ENCODE measurements around the gene PPIA. TPM values are rescaled to one million over a fixed set of nuclear protein-coding genes. Genes with fewer than 3 reads are reported as not detected.

The PPIA gene
- total RNA-seq, 2 donors from 2014 or later = 957 to 1,544 TPM

GRCh38 chr7:44750424-44750823, 46.1 kb upstream of the PPIA start:
- Histone ChIP-seq H3K9me3 (no peaks in the 10 kb centered on the region), H3K4me3 (no peak overlapping the region), H3K4me1 (replicated peaks) (peaks cover 3% of the 10 kb centered on the region), H3K27ac (no peak overlapping the region), H3K36me3 (no peaks in the 10 kb centered on the region), H3K27me3 (replicated peaks; ENCODE audit: insufficient read depth) (no peaks in the 10 kb centered on the region)
- intact Hi-C loops (cut with DNase I) = no loop called here
- DNase-seq (ENCODE audit: low spot score) = no peak
- WGBS = 93% methylated on average over 3 of the region's 3 CpGs
- TF ChIP-seq POLR2A (IDR thresholded peaks at IDR 0.05) (no peak), CTCF (IDR thresholded peaks at IDR 0.05) (no peak), POLR2AphosphoS5 (IDR thresholded peaks at IDR 0.05) (no peak)

- no peaks in the 10 kb centered on the region for H3K27me3 ChIP-seq (replicated peaks; ENCODE audit: insufficient read depth)
- 51% methylated on average over 6 of the region's 6 CpGs for WGBS
Measured at GRCh38 chr7:44750921-44751571, 45.4 kb upstream of the PPIA start.

GRCh38 chr7:44752822-44753221, 43.7 kb upstream of the PPIA start:
- Histone ChIP-seq H3K9me3 (no peaks in the 10 kb centered on the region), H3K27ac (no peak overlapping the region), H3K4me3 (no peak overlapping the region), H3K4me1 (replicated peaks) (peaks cover 12% of the 10 kb centered on the region), H3K27me3 (replicated peaks; ENCODE audit: insufficient read depth) (no peaks in the 10 kb centered on the region), H3K36me3 (no peaks in the 10 kb centered on the region)
- intact Hi-C loops (cut with DNase I) = no loop called here
- 93% methylated on average over 2 of the region's 2 CpGs for whole genome bisulfite sequencing
- DNase-seq (ENCODE audit: low spot score) = no peak
- TF ChIP-seq POLR2A (IDR thresholded peaks at IDR 0.05) (no peak), POLR2AphosphoS5 (IDR thresholded peaks at IDR 0.05) (no peak), CTCF (IDR thresholded peaks at IDR 0.05) (no peak)

More at GRCh38 chr7:44750921-44751571, 45.4 kb upstream of the PPIA start:
- no peak for DNase-seq (ENCODE audit: low spot score)
- Histone ChIP-seq H3K4me3 (no peak overlapping the region), H3K27ac (no peak overlapping the region), H3K4me1 (replicated peaks) (peaks cover 7% of the 10 kb centered on the region), H3K36me3 (no peaks in the 10 kb centered on the region), H3K9me3 (no peaks in the 10 kb centered on the region)
- intact Hi-C loops (cut with DNase I) = no loop called here
- TF ChIP-seq POLR2A (IDR thresholded peaks at IDR 0.05) (no peak), CTCF (IDR thresholded peaks at IDR 0.05) (no peak), POLR2AphosphoS5 (IDR thresholded peaks at IDR 0.05) (no peak)

- Histone ChIP-seq H3K27me3 (replicated peaks; ENCODE audit: insufficient read depth) (no peaks in the 10 kb centered on the region), H3K36me3 (no peaks in the 10 kb centered on the region), H3K4me1 (replicated peaks) (peaks cover 9% of the 10 kb centered on the region), H3K27ac (peak overlapping the region in 1 of 2 donors; percentile 2), H3K9me3 (no peaks in the 10 kb centered on the region), H3K4me3 (no peak overlapping the region)
- no peak for TF ChIP-seq CTCF (IDR thresholded peaks at IDR 0.05)
- no peak for TF ChIP-seq POLR2A (IDR thresholded peaks at IDR 0.05)
- no peak for TF ChIP-seq POLR2AphosphoS5 (IDR thresholded peaks at IDR 0.05)
- DNase-seq (ENCODE audit: low spot score) = no peak
- WGBS = 78% methylated on average over 10 of the region's 11 CpGs
- intact Hi-C loops (cut with DNase I) = no loop called here
Measured at GRCh38 chr7:44754802-44755697, 41.4 kb upstream of the PPIA start.

Measured in prostate gland (tissue), 2 donors.